Measurements from ENCODE around the gene RHBDD2.
"Not testable (repeated sequence)": the region's sequence is repeated elsewhere in the genome, so short reads cannot be mapped to it uniquely, and the experiment has no call there.

The RHBDD2 gene

GRCh38 chr7:75875113-75876080 lies 3.4 kb upstream of the RHBDD2 start:
- H3K4me3 ChIP-seq (replicated peaks; ENCODE audit: low read depth, low read length) = no peak overlapping the region
- TF ChIP-seq CTCF (IDR thresholded peaks at IDR 0.05; ENCODE audit: low read depth, low read length, missing control alignments) = no peak
- no peak for DNase-seq (ENCODE audit: extremely low read depth, low read depth)

GRCh38 chr7:75876126-75876881 lies 2.5 kb upstream of the RHBDD2 start:
- no peak for TF ChIP-seq CTCF (IDR thresholded peaks at IDR 0.05; ENCODE audit: low read depth, low read length, missing control alignments)
- H3K4me3 ChIP-seq (replicated peaks; ENCODE audit: low read depth, low read length) = no peak overlapping the region
- no peak for DNase-seq (ENCODE audit: extremely low read depth, low read depth)

GRCh38 chr7:75878312-75878768 lies 494 bp upstream of the RHBDD2 start:
- H3K4me3 ChIP-seq (replicated peaks; ENCODE audit: low read depth, low read length) = peak overlapping the region; percentile 87
- TF ChIP-seq CTCF (IDR thresholded peaks at IDR 0.05; ENCODE audit: low read depth, low read length, missing control alignments) = no peak
- DNase-seq (ENCODE audit: extremely low read depth, low read depth) = no peak

- no peak for TF ChIP-seq CTCF (IDR thresholded peaks at IDR 0.05; ENCODE audit: low read depth, low read length, missing control alignments)
- no peak for DNase-seq (ENCODE audit: extremely low read depth, low read depth)
- H3K4me3 ChIP-seq (replicated peaks; ENCODE audit: low read depth, low read length) = peak overlapping the region; percentile 87
These were observed 944 bp downstream of the RHBDD2 start for GRCh38 chr7:75879771-75880184.

- DNase-seq (ENCODE audit: extremely low read depth, low read depth) = no peak
- H3K4me3 ChIP-seq (replicated peaks; ENCODE audit: low read depth, low read length) = peak overlapping the region; percentile 87
- no peak for TF ChIP-seq CTCF (IDR thresholded peaks at IDR 0.05; ENCODE audit: low read depth, low read length, missing control alignments)
These were observed 1.4 kb downstream of the RHBDD2 start for GRCh38 chr7:75880242-75880641.

- no peak for DNase-seq (ENCODE audit: extremely low read depth, low read depth)
- no peak overlapping the region for H3K4me3 ChIP-seq (replicated peaks; ENCODE audit: low read depth, low read length)
- no peak for TF ChIP-seq CTCF (IDR thresholded peaks at IDR 0.05; ENCODE audit: low read depth, low read length, missing control alignments)
These were observed 2.7 kb downstream of the RHBDD2 start for GRCh38 chr7:75881436-75882095.

GRCh38 chr7:75883265-75883824 lies 4.5 kb downstream of the RHBDD2 start:
- DNase-seq (ENCODE audit: extremely low read depth, low read depth); H3K4me3 ChIP-seq (replicated peaks; ENCODE audit: low read depth, low read length): not testable (repeated sequence)
